NAMALWA (cell line): ENCODE results near the gene ZNG1A.
"Not testable (repeated sequence)": the region's sequence is repeated elsewhere in the genome, so short reads cannot be mapped to it uniquely, and the experiment has no call there.

ENCODE experiments used
- DNase-seq: peaks from one replicate; pipeline ENCODE4 v3.0.0-alpha.2; 2015; ENCODE audit warnings: low spot score

The ZNG1A gene

DNA sequence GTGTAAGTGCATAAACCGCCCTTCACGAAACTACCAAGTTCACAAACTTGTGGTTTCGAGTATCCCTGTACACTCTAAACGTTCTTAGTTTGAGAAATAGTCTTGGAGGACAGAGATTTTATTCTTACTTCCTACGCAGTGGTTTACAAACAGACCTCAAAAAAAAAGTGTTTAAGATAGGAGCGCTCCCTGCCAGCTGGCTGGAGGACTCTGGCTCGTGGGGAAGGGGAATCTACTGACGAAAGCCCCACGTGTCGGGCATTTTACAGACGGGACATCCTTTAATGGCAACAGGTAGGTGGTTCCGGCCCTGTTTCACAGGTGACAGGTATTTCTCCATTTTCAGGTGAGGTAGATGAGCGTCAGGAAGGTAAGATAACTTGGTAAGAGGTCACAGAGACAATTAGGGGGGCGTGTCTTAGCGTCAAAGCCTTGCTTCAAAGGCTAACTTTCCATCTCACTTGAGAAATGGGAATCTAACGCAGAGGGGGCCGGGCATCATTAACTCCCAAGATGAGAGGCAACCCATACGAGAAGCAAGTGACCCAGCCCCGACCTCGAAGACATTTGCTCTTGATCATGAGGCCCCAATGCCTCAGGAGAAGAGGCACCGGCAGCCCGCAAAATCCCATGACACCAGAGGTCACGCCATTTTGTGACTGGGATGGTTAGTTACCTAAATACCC lies 573 bp downstream of the ZNG1A start:
- peak; percentile 3 for DNase-seq

DNA sequence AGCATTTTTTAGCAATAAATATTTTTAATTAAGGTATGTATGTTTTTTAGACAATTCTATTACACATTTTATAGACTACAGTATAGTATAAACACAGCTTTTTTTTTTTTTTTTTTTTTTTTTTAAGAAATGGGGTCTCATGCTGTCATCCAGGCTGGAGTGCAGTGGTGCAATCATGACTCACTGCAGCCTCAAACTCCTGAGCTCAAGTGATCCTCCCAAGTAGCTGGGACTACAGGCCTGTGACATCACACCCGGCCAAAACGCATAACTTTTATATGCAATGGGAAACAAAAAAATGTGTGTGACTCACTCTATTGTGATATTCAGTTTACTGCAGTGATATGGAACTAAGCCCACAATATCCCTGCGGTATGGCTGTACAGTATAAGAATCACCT lies 9.1 kb downstream of the ZNG1A start:
- not testable (repeated sequence) for DNase-seq

DNA sequence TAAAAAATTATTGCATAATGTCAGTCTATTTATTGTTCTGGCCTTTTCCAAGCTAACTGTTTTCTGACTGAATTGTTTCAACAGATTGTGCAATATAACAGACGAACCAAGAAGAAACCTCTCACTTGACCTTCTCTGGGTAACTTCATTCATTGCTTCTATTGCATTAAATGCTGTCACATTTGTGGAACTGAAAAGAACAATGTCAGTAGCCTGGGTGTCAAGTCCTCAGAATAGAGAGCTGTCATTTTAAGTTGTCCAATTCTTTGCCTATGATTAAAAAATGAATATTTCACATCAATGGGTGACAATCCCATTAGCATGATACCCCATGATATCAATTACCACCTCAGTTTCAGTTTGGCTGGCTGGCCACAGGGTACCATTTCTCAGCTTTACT lies 19.0 kb downstream of the ZNG1A start:
- DNase-seq: not testable (repeated sequence)

DNA sequence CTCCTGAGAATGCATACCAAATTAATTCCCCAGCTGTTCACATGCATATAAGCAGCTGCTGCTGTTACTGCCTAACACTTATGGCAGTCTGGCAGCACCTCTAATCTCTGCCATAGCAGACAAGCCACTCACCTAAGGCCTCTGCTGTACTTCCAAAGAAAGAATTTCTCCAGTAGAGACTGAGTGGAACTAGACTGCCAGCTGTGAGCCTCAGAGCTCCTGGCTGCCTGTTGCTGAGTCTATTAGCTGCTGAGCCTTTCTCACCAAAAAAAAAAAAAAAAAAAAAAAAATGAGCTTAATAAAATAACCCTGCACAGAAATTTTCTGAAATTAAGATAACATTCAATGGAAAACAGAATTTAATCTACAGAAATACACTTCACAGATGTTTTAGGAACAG lies 27.7 kb downstream of the ZNG1A start:
- not testable (repeated sequence) for DNase-seq

DNA sequence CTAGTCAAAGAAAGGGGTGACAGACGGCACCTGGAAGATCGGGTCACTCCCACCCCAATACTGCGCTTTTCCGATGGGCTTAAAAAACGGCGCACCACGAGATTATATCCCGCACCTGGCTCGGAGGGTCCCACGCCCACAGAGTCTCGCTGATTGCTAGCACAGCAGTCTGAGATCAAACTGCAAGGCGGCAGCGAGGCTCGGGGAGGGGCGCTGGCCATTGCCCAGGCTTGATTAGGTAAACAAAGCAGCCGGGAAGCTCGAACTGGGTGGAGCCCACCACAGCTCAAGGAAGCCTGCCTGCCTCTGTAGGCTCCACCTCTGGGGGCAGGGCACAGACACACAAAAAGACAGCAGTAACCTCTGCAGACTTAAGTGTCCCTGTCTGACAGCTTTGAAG lies 39.0 kb downstream of the ZNG1A start:
- not testable (repeated sequence) for DNase-seq

DNA sequence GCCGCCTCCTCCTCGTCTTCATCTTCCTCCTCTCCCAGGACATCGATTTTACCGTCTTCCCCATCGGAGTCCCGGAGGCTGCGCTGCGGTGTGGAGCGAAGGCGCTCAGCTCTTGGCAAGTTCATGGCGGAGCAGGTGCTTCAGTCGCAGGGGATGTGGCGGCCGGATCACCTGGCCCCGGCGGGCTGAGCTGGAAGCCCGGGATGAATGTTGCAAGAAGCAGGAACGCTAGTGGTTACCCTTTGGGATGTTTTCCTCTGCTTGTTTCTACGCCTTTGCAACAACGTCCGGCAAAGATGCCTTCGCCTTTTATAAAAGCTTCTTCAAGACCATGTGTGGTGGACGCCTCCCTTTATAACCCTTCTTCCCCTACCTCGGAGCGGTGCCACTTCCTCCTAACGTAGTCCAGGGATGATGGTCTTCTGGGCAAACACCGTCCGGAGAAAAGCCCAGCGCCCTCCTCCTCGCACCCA lies 60.8 kb downstream of the ZNG1A start, which contains the start of gene FOXD4:
FOXD4 (minus strand) TSS at position 423 of the 473 bp plus-strand sequence; CDS start at position 125, 298 bp downstream.
- not testable (repeated sequence) for DNase-seq

DNA sequence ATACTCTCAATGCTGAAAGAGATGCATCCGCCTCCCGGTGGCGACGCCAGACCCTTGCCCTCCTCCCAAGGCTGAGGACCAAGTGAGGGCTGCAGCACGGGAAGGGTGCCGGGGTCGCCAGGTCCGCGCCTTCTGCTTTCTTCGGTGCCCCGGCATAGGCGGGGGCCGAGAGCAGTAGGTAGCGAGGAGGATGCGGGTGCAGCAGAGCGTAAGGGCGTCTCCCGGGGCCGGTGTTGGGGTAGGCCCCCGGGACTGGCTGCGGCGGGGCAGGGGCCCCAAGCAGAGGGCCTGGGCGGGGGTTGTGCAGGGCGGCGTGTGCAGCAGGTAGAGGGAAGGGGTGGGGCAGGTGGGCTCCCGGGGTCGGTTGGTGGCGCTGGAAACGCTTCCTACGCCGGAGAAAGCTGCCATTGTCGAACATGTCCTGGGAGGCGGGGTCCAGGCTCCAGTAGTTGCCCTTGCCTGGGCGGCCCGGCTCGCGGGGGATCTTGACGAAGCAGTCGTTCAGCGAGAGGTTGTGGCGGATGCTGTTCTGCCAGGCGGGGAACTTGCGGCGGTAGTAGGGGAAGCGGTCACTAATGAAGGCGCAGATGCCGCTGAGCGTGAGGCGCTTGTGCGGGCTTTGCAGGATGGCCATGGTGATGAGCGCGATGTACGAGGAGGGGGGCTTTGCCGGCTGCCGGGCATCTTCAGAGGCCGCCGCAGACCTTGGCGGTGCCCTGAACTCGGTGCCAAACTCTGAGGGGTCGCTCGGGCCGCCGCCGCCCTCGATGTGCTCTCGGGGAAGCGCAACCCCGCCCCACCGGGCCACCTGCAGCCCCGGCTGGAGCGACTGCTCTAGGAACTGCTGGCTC lies 61.5 kb downstream of the ZNG1A start:
- DNase-seq: not testable (repeated sequence)

DNA sequence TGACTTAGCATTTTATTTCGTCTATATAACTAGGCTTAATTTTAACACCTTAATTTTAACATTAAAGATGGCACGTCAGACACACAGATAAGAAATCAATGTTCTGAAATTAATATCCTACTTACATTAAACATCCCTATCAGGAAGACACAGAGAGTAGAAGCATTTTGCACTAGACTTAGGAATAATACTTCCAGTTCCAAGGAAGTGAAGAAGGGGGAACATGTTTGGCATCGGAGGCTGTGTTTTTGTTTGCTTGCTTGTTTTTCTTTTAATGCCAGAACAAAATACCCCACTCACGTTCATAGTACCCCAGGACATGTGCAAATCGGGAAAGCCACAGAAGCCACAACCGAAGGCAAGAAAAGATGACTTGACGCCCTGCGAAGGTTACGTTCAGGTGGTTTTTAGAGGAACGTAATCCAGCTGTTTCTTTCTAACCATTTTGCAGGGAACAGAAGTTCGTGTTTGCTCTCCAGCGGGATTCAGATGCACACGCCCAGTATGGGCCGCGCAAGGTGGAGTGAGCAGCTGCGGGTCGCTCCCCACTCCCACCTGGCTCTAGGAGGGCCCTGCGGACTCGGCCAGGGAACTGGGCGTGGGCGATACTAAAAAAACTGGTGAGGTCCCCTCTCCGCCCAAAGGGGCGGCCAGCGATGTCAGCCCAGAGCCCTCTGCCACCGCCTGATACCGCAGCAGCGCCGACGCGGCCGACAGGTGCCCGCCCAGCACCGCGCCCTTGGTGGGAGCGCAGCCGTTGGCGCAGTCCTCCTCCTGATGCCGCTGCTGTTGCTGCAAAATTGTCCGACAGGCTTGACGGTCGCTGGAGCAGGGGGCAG lies 62.4 kb downstream of the ZNG1A start:
- DNase-seq: not testable (repeated sequence)

DNA sequence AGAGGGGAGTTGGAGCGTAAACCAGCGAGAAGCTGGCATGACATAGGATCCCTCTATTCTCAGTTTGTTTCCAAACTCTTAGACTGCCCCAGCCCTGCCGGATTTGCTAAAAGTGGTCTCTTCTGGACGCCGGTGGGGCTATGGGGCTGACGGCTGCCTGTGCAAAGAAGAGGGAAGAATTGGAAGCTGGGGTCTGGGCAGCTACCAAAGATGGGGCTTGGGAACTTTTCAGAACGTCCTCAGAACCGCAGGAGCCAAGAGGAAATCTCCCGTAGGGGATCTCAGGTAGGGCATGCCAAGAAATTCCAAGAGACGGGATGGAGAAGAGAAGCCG lies 63.8 kb downstream of the ZNG1A start:
- not testable (repeated sequence) for DNase-seq

DNA sequence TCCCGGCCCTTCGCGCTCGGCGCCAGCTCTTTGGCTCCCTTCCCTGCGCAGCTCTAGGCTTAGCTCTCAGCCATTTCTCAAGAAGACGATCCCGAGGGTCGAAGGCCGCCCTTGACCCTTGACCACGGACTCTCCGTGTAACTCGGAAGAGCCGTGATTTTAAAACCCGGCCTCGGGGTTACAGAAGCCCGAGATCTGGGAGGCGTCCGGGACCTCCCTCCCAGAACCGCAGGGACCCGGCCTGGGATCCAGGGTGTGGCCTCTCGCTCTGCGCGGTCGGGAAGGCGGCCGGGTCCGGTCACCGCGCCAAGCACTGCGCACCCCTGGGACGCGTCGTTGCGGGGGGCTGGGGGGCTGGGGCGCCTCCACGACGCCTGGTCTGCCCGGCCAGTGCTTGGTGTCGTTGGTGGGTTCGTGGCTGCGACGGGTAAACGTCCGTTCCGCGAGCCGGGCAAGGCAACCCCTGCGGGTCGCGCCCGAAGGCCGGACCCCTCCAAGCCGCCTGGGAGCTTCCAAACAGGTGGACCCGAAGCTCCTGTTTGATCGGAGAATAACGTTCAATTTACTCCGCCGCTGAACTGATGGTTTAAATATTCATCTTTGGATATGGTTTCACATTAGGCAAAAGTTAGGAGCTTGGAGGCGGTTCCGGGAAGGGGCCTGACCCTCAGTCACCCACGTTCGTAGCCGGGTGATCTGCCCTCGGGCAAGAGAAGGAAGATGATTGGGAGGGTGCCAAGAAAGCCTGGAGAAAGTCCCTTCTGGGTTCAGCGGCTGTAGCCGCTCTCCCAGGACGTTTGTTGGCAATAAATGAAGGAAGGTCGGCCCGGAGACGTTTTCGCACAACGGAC lies 64.4 kb downstream of the ZNG1A start:
- DNase-seq: not testable (repeated sequence)

DNA sequence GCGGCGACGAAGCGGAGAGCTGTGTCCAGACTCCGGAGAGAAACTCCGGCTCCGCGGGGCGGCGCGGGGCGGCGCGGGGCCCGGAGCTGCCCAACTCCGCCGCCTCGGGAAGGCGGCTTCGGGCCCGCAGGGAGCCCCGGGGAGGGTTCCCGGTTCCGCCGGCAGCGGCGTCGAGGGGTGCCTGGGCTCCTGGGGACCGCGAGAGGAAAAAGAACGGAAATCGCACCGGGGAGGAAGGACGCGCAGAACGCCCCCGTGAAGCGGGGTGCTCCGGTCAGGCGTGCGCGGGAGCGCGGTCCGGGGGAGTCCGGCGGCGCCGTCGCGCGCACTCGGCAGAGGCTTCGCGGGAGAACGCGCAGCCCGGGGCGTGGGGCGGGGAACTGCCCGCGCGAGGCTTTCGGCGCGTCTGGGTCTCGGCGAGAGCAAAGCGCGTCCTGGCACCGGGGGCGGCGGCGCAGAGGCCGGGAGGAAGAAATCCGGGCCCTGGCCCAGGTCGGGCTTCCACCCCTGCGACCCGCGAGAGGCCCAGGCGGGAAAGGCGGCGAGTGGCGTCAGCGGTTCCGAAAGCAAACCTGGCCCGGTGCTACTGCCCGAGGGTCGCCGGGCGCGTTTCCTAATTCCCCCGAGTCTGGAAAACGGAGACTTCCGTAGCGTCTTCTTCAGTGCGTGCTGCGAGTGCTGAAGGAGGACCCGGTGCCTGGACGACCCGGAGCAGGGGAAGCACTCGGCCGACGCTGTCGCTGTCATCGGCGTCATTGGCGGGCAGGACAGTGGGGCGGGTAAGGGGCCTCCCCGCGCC lies 65.2 kb downstream of the ZNG1A start:
- DNase-seq: not testable (repeated sequence)

DNA sequence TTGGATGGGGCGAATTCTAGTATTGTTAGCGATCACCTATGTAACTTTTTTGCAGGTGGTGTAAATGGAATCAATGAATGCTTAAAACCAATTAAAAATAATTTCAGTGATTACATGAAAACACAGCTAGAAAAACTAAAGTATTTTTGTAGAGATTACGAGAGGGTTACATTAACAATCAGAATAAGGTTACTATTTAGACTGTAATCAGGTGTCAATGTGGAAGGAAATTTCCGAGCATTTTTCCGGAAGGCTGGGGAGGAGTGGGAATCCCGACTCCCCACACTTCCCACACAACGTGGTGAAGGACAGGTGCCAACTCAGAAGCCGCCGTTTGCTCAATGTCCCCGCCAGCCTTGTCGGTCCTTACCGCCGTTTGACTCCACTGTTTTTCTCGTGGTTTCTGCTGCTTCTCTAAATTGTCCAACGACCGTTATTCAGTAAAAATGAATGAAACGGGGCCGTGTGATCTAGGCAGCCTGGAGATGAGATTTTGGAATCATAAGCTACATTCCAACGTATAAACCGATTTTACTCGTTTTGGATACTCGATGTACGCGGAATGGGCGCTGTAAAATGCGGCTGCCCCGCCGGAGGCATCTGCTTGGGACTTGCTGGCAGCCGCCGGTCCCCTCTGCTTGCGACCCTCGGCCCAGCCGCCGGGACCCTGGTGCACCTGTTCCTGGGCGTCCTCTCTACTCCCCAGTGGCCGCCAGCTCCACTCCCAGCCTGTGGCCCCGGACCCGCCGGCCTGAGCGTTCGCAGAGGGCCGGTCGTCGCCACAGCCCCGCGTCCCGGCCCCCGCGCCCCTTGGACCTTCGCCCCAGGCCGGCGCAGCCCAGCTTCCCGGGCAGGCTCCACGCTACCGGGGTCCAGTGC lies 66.0 kb downstream of the ZNG1A start:
- DNase-seq: not testable (repeated sequence)

DNA sequence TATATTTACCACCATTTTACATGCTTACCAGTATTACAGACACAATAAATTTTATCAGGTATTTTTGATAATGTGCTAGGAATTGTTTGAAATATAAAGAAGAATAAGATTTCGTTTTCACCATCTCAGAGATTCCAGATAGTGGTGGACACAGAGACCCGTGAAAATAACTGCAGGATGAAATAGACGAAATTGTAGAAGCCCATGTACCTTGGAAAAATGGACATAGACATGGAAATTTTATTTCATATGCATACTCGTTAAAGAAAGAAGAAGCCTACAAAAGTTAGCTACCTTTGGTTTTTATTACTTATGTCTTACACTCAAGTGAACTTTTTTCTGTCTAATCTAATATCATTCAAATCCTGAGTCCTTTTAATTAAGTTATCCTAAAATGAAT lies 68.2 kb downstream of the ZNG1A start:
- not testable (repeated sequence) for DNase-seq

DNA sequence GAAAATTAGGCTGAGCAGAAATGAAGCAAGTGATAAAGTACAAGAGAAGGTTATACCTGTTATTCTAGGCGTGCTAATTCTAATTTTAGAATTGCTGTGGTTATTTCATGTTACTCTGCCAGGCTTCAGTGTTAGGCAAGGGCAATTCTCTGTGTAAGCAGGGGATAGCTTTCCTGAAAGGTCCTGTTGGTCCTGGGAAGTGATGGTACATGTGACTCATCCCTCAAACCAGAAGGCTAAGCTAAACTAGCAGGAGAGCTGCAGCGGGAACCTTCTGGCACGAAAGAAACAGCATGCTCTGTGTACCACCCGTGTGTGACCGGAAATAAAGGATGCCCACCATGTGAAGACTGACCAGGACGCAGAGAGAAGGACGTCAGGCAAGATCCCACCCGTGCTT lies 69.3 kb downstream of the ZNG1A start:
- not testable (repeated sequence) for DNase-seq

DNA sequence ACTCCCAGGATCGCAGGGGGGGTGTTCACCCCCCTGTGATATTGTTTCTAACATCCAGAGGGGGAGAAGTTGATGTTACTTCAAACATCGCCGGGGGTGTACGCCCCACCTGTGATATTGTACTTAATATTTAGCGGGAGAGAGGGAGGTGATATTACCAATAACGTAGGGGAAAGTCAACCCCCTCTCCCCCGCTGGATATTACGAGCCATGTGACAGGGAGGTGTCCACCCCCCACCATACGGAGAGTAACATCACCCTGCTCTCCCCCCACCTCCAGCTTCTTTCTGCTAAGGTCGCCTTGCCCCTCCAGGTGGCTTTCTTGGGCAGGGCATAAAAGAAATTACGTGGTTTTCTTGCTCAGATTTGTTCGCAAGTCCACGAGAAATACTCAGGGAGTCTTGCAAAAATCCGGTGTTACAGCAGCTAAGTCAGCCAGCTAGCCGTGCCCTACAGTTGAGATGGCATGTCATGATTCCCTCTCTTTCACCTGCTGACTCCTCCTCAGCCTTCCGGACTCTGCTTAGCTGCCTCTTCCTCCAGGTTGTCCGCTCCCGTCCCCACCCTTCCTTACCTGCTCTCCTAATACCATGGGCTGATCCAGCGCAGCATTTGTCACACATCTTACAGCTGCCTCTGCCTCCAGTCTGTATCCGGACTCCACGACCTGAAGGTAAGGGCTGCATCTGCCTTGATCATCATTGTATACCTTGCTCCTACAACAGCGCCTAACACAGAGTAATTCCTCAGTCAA lies 69.9 kb downstream of the ZNG1A start:
- not testable (repeated sequence) for DNase-seq

DNA sequence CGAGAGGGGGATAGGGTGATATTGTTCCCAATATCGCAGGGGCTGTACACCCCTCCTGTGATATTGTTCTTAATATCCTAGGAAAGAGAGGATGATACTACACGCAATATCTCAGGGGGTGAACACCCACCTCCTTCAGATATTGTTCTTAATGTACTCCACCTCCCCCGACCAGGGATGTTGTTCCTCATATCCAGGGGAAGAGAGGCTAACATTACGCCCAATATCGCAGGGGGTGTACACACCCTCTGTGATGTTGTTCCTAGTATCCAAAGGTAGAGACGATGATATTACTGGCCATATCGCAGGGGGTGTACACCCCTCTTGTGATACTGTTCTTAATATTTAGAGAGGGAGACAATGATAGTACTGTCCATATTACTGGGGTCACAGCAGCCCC lies 72.9 kb downstream of the ZNG1A start:
- DNase-seq: not testable (repeated sequence)

DNA sequence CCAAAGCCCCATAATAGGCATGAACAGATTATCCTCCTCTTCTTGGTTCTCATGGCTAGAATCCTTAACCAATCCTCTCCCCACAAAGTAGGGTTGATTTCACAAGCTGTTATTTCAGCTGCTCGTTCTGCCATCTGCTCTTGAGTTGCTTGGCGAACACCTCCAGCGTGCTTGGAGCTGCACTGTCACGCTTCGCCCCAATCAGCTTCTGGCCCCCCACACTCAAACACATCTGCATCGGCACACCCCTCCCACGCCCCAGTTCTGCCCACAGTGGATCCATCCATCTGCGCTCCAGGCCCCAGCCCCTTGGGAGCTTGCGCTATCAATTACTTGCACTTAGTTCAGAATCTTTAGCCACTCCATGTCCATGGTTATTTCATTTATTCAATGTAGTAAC lies 78.4 kb downstream of the ZNG1A start:
- DNase-seq: not testable (repeated sequence)

DNA sequence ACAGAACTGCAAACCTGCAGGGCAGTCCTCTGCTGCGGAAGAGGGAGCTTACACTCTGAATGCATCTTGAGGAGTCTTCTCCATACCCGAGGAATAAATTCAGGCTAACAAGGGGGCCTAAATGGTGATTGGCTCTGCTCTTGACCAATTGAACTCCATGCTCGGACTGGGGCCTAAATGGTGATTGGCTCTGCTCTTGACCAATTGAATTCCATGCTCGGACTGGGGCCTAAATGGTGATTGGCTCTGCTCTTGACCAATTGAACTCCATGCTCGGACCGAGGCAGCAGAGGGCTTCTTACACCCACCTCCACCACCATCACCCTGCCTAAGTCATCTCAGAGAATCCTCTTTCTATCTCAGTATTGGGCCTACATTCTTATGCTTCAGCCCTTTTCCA lies 79.0 kb downstream of the ZNG1A start:
- not testable (repeated sequence) for DNase-seq

DNA sequence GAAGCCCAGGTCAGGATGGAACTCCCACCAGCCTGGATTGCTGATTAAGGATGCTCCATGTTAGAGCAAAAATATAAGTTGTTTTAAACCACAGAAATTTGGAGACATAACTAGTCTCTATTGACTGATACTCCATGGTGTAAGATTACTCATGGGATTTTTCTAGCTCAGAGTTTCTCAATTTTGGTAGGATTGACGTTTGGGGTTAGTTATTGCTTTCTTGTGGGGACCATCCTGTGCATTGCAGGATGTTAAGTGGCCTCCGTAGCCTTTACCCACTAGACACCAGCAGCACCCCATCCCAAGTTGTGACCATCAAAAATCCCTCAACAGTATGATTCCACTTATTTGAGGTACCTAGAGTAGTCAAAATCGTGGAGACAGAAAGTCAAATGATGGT lies 80.1 kb downstream of the ZNG1A start:
- DNase-seq: not testable (repeated sequence)
